ENCODE data around the gene GPS2.

GRCh38 chr17:7327056-7327455 lies 11.9 kb upstream of the GPS2 start:
- TF ChIP-seq CTCF (IDR thresholded peaks at IDR 0.05) (no peak), EZH2 (IDR thresholded peaks at IDR 0.05; ENCODE audit: borderline replicate concordance, insufficient read depth, low read depth, low read length, poor library complexity, severe bottlenecking) (no peak)
